ENCODE data around the gene RRM2. TPM values are rescaled to one million over a fixed set of nuclear protein-coding genes. Genes with fewer than 3 reads are reported as not detected.

The RRM2 gene
- total RNA-seq, 3 donors from 2014 or later (not counting 1 experiment from before 2014, with no cell fraction given), result 16.1 to 22.1 (median 18.5) TPM

GRCh38 chr2:10079870-10080535 lies 42.5 kb upstream of the RRM2 start, which contains the start of gene CYS1:
Gene CYS1, minus strand, starts transcription at chr2:10080411. Its CDS starts 188 bp downstream, at chr2:10080223.
- Histone ChIP-seq H3K4me1 (ENCODE audit: control insufficient read depth, insufficient read depth, low read length) (peaks cover 27% of the 10 kb centered on the region), H3K4me3 (ENCODE audit: low read length) (peak within 1 kb of the TSS; percentile 11), H3K36me3 (ENCODE audit: control insufficient read depth, insufficient read depth, low read length) (no peaks in the 10 kb centered on the region), H3K27ac (ENCODE audit: low read length) (no peak within 1 kb of the TSS), H3K27me3 (ENCODE audit: control insufficient read depth, insufficient read depth, low read length) (peaks cover 46% of the 10 kb centered on the region), H3K9me3 (ENCODE audit: control insufficient read depth, insufficient read depth, low read length) (no peaks in the 10 kb centered on the region)
- peak in 1 of 2 donors; percentile 34 for DNase-seq
- TF ChIP-seq CTCF (IDR thresholded peaks at IDR 0.05), result no peak
- no peaks in the 10 kb centered on the region for H3K36me3 Mint-ChIP-seq
- H3K27ac Mint-ChIP-seq, result peak within 1 kb of the TSS in 1 of 2 donors; percentile 51
- peaks cover 66 to 76% of the 10 kb centered on the region in 2 donors for H3K27me3 Mint-ChIP-seq (ENCODE audit: low read depth in 2 of 2)
- no peaks in the 10 kb centered on the region for H3K9me3 Mint-ChIP-seq
- peaks cover 18 to 21% of the 10 kb centered on the region in 2 donors for H3K4me1 Mint-ChIP-seq
- intact Hi-C loops (cut with micrococcal nuclease), result no loop called here
- peak; percentile 58 to 60 (median 60) for ATAC-seq
- under 1% methylated on average over 98 of the region's 98 CpGs for WGBS (ENCODE audit: insufficient coverage)
- peak within 1 kb of the TSS; percentile 90 for H3K4me3 Mint-ChIP-seq

GRCh38 chr2:10080536-10081304 lies 41.8 kb upstream of the RRM2 start:
- Histone ChIP-seq H3K4me1 (ENCODE audit: control insufficient read depth, insufficient read depth, low read length) (peaks cover 27% of the 10 kb centered on the region), H3K9me3 (ENCODE audit: control insufficient read depth, insufficient read depth, low read length) (no peaks in the 10 kb centered on the region), H3K27me3 (ENCODE audit: control insufficient read depth, insufficient read depth, low read length) (peaks cover 46% of the 10 kb centered on the region), H3K36me3 (ENCODE audit: control insufficient read depth, insufficient read depth, low read length) (no peaks in the 10 kb centered on the region), H3K27ac (ENCODE audit: low read length) (no peak overlapping the region), H3K4me3 (ENCODE audit: low read length) (peak overlapping the region; percentile 11)
- Mint-ChIP-seq H3K4me1 (peaks cover 18 to 21% of the 10 kb centered on the region in 2 donors), H3K27ac (peak overlapping the region in 1 of 2 donors; percentile 51), H3K9me3 (no peaks in the 10 kb centered on the region), H3K36me3 (no peaks in the 10 kb centered on the region), H3K27me3 (ENCODE audit: low read depth in 2 of 2) (peaks cover 63 to 71% of the 10 kb centered on the region in 2 donors), H3K4me3 (peak overlapping the region; percentile 82)
- intact Hi-C loops (cut with micrococcal nuclease), result no loop called here
- WGBS (ENCODE audit: insufficient coverage), result under 1% methylated on average over 40 of the region's 45 CpGs
- TF ChIP-seq CTCF (IDR thresholded peaks at IDR 0.05), result no peak
- DNase-seq (peak in 1 of 2 donors; percentile 71), ATAC-seq (peak in 2 of 3 donors; percentile 43 to 68)

- Histone ChIP-seq H3K9me3 (ENCODE audit: control insufficient read depth, insufficient read depth, low read length) (no peaks in the 10 kb centered on the region), H3K36me3 (ENCODE audit: control insufficient read depth, insufficient read depth, low read length) (no peaks in the 10 kb centered on the region), H3K4me3 (ENCODE audit: low read length) (no peak overlapping the region), H3K4me1 (ENCODE audit: control insufficient read depth, insufficient read depth, low read length) (peaks cover 27% of the 10 kb centered on the region), H3K27ac (ENCODE audit: low read length) (no peak overlapping the region), H3K27me3 (ENCODE audit: control insufficient read depth, insufficient read depth, low read length) (peaks cover 43% of the 10 kb centered on the region)
- WGBS (ENCODE audit: insufficient coverage), result 93% methylated on average over 4 of the region's 5 CpGs
- DNase-seq (no peak), ATAC-seq (no peak)
- no peak overlapping the region for H3K4me3 Mint-ChIP-seq
- no peak for TF ChIP-seq CTCF (IDR thresholded peaks at IDR 0.05)
- H3K4me1 Mint-ChIP-seq, result peaks cover 18 to 20% of the 10 kb centered on the region in 2 donors
- no peaks in the 10 kb centered on the region for H3K36me3 Mint-ChIP-seq
- H3K9me3 Mint-ChIP-seq, result no peaks in the 10 kb centered on the region
- H3K27ac Mint-ChIP-seq, result no peak overlapping the region
- H3K27me3 Mint-ChIP-seq (ENCODE audit: low read depth in 2 of 2), result peaks cover 56 to 57% of the 10 kb centered on the region in 2 donors
- intact Hi-C loops (cut with micrococcal nuclease), result no loop called here
Observed at GRCh38 chr2:10083046-10083445, 39.5 kb upstream of the RRM2 start.

All from natural killer cell (primary cell).